Measurements from ENCODE around the gene TMEM204.

The TMEM204 gene

GRCh38 chr16:1581804-1582203, 48.3 kb downstream of the TMEM204 start:
- ATAC-seq, result no peak
- TF ChIP-seq OSR1 (CRISPR knock-in tag; IDR thresholded peaks at IDR 0.05) (no peak), ZNF8 (CRISPR knock-in tag; IDR thresholded peaks at IDR 0.05) (no peak), PATZ1 (CRISPR knock-in tag; IDR thresholded peaks at IDR 0.05; ENCODE audit: borderline replicate concordance) (no peak), POU6F1 (CRISPR knock-in tag; IDR thresholded peaks at IDR 0.05; ENCODE audit: borderline replicate concordance, low read depth) (no peak), ZNF565 (CRISPR knock-in tag; conservative IDR thresholded peaks at IDR 0.05; ENCODE audit: low read depth) (no peak), TOX (CRISPR knock-in tag; IDR thresholded peaks at IDR 0.05; ENCODE audit: borderline replicate concordance) (no peak), PPARA (CRISPR knock-in tag; IDR thresholded peaks at IDR 0.05; ENCODE audit: borderline replicate concordance) (no peak), CSDC2 (CRISPR knock-in tag; IDR thresholded peaks at IDR 0.05) (no peak), CSRNP3 (CRISPR knock-in tag; IDR thresholded peaks at IDR 0.05) (no peak), ESRRG (CRISPR knock-in tag; IDR thresholded peaks at IDR 0.05) (no peak), CREB5 (CRISPR knock-in tag; IDR thresholded peaks at IDR 0.05; ENCODE audit: low read depth) (no peak), ZFP30 (CRISPR knock-in tag; IDR thresholded peaks at IDR 0.05) (no peak), ZFP3 (CRISPR knock-in tag; IDR thresholded peaks at IDR 0.05) (no peak), TSHZ2 (CRISPR knock-in tag; IDR thresholded peaks at IDR 0.05) (no peak), GLIS3 (CRISPR knock-in tag; IDR thresholded peaks at IDR 0.05) (no peak), ARNTL (CRISPR knock-in tag; IDR thresholded peaks at IDR 0.05; ENCODE audit: borderline replicate concordance, low read depth) (no peak)

GRCh38 chr16:1583180-1583579, 49.7 kb downstream of the TMEM204 start:
- no peak for TF ChIP-seq POU6F1 (CRISPR knock-in tag; IDR thresholded peaks at IDR 0.05; ENCODE audit: borderline replicate concordance, low read depth)
- no peak for TF ChIP-seq SNAI2 (CRISPR knock-in tag; IDR thresholded peaks at IDR 0.05)
- TF ChIP-seq CSRNP3 (CRISPR knock-in tag; IDR thresholded peaks at IDR 0.05), result no peak
- TF ChIP-seq BACH2 (CRISPR knock-in tag; IDR thresholded peaks at IDR 0.05; ENCODE audit: borderline replicate concordance), result no peak
- no peak for TF ChIP-seq PATZ1 (CRISPR knock-in tag; IDR thresholded peaks at IDR 0.05; ENCODE audit: borderline replicate concordance)
- no peak for TF ChIP-seq TSHZ2 (CRISPR knock-in tag; IDR thresholded peaks at IDR 0.05)
- TF ChIP-seq CSDC2 (CRISPR knock-in tag; IDR thresholded peaks at IDR 0.05), result no peak
- ATAC-seq, result no peak
